AML-193 (cell line): ENCODE data around the gene ELAVL1.
"Not testable (repeated sequence)": the region's sequence is repeated elsewhere in the genome, so short reads cannot be mapped to it uniquely, and the experiment has no call there.

ENCODE experiments used
- DNase-seq, 2 experiments: peaks; one replicate each; lab custom pipeline; 2025; lab: John Stamatoyannopoulos, UW

Gene ELAVL1

GRCh38 chr19:8005534-8006256, at the start of gene ELAVL1:
ELAVL1 (minus strand) TSS chr19:8005641; CDS start chr19:7991815, 13,826 bp downstream.
- peak; percentile 67 to 68 for DNase-seq

DNA sequence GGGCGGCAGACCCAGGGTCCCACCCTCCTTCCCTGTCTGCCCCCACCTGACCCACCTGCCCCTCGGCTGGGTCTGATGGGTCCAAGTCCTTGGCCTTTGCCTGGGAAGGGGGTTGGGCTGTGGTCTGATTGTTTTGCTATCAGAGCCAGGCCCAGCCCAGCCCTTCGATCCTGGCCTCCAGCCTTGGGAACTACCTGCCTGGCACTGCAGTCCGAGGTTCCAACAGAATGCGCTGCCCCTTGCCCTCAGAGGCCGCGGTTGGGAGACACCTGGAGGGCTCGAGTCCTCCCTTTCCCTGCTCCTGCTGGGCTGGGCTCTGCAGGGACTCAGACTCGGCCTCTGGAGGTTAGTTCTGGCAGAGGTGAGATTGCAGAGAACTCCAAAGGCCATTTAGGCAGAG, 48.7 kb upstream of the ELAVL1 start:
- DNase-seq = no peak

- DNase-seq = no peak
Measured at GRCh38 chr19:8052464-8052859, 47.0 kb upstream of the ELAVL1 start, which contains the start of gene CCL25. CCL25 (plus strand) TSS chr19:8052760; CDS start chr19:8053050, 290 bp downstream.

DNA sequence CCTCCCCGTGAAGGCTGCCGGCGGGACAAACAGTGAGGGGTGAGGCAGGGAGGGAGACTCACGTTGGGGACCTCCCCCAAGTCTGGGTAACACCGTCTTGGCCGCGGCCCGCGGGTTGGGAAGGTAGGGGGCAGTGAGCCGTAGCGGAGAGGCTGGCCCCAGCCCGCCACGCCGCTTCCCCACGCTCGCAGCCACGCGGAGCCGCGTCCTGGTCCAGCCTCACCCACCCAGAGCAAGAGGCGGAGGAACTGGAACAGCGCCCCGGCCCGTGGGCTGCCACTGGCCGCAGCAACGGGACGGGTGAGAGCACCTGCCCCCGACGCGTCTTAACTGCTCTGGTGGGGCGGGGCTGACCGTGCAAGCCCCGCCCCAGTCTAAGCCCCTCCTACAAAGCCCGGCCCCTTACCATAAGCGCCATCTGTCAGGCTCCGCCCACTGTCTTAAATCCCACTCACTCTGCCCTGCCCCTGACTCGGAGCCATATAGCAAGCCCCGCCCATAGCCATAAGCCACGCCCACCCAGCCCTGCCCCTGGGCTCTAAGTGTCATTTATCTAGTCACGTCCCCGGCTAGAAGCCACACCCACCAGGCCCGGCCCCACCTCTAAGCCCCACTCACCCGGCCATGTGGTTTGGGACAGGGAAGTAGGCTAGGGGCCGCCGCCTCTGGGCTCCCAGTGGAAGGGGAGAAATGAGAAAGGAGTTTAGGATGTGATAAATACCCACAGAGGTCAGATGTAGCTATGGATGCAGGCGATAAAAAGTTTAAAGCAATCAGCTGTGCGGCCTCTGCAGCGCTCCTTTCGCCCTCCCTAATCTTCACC, 45.0 kb upstream of the ELAVL1 start:
- DNase-seq = peak; percentile 92 to 93

GRCh38 chr19:8046569-8047165, 41.2 kb upstream of the ELAVL1 start:
- no peak for DNase-seq

DNA sequence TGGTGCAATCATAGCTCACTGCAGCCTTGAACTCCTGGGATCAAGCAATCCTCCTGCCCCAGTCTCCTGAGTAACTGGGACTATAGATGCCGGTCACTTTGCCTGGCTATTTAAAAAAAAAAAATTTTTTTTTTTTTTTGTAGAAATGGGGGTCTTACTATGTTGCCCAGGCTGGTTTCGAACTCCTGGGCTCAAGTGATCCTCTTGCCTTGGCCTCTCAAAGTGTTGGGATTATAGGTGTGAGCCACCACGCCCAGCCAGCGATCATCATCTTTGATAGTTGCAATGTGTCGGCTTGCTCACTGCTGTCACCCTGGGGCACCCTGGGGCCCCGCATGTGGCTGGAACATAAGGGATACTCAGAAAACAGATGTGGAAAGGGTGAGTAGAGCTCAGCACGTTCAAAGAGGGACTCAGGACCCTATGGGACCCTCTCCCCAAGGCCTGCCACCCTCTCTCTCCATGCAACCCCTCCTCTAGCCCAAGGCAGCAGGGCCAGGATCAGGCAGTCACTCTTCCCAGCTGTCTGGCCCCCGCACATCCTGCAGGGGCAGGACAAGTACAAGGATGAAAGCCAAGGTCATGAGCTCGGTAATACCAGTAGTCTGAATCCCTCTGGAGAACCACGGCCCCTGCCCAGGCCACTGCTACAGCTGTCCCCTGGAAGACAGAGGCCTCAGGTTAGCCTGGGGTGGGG, 40.6 kb upstream of the ELAVL1 start:
- DNase-seq = no peak

DNA sequence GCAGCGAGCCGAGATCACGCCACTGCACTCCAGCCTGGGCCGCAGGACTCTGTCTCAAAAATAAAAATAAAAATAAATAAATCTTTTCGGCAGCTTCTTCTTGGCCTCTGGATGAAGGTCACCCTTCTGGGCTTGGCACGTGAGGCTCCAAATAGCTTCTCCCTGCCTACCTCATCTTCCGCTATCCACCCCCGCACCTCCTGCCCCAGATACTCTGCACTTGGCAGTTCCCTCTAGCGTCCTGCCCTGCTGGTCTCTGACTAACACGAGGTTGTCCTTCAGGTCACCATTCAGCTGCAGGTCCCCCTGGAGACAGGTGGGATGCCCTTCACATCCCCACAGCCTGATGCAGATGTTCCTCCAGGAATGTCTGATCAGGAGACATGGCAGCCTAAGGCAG, 38.6 kb upstream of the ELAVL1 start:
- DNase-seq = no peak

DNA sequence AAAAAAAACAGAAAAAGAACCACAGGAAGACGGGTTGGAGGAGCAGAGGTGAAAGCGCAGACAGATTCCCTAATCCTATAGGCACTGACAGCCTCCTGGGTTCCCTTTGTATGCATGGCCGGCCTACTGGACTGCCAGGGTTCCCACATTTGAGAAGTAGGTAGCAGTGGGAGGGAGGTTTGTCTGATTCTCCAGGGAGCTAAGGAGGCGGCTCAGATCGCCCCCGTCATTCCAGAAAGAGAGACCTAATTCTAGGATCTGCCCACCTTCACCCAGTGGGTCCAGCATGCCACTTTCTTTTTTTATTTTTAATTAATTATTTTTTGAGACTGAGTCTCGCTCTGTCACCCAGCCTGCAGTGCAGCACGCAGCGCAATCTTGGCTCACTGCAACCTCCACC, 37.5 kb upstream of the ELAVL1 start:
- DNase-seq = no peak

GRCh38 chr19:8041531-8041931, 36.1 kb upstream of the ELAVL1 start:
- no peak for DNase-seq

DNA sequence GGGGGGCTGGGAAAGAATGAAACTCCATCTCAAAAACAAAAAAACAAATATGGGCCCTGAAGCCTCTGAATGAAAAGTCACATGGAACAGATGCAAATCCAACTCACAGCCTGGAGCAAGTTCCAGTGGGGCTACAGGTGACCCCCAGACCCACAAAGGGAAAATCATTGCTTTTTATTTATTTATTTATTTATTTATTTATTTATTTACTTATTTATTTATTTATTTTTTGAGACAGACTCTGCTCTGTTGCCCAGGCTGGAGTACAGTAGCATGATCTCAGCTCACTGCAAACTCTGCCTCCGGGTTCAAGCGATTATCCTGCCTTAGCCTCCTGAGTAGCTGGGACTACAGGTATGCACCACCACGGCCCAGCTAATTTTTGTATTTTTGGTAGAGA, 33.8 kb upstream of the ELAVL1 start:
- DNase-seq = no peak

GRCh38 chr19:8038815-8039214, 33.4 kb upstream of the ELAVL1 start:
- no peak for DNase-seq

GRCh38 chr19:8036434-8037099, 31.1 kb upstream of the ELAVL1 start:
- DNase-seq = no peak

DNA sequence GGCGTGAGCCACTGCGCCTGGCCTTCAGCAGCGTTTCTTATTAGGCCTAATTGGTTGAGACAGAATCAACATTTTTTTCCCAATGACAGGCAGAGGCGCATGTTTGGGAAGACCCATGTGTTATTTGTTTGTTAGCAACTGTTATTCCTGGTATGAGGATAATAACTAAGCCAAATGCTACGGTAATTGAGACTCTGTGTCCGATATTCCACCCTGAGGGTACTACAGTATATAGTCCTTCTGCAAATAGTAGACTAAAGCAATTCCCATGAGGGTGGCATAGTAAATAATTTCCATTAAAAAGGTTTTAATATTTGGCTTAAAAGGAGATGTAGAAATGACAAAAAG, 28.7 kb upstream of the ELAVL1 start:
- DNase-seq = no peak

DNA sequence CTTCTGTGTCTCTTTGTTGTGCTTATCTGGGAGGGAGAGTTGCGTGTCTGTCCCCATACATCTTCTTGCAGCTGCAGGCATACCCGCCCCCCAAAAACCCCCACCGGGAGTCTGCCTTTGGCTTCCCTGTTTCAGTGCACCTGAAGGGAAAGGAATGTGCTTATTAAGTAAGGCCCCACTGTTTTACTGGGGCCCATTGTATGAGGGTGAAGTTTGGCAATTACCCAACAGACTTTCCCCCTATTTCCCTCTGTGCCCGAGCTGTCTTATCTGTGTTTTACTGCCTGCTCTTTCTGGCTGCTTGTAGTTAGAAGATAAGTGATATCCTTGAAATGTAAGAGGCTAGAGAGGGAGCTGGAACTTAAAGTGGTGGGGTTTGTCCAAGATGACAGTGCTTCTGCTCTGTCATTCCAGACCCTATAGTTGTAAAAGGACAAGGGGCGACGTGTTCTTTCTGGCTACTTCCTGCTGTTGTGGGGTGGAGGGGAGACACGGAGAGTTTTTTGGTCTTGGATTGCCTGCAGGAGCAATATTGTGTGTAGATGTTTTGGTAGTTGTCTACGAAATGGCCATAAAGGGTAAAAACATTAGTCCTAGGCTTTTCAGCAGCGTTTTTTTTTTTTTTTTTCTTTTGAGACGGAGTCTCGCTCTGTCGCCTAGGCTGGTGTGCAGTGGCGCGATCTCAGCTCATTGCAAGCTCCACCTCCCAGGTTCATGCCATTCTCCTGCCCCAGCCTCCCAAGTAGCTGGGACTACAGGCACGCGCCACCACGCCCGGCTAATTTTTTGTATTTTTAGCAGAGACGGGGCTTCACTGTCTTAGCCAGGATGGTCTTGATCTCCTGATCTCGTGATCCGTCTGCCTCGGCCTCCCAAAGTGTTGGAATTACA, 28.1 kb upstream of the ELAVL1 start:
- not testable (repeated sequence) for DNase-seq

GRCh38 chr19:8030960-8031359, 25.5 kb upstream of the ELAVL1 start:
- DNase-seq = no peak

DNA sequence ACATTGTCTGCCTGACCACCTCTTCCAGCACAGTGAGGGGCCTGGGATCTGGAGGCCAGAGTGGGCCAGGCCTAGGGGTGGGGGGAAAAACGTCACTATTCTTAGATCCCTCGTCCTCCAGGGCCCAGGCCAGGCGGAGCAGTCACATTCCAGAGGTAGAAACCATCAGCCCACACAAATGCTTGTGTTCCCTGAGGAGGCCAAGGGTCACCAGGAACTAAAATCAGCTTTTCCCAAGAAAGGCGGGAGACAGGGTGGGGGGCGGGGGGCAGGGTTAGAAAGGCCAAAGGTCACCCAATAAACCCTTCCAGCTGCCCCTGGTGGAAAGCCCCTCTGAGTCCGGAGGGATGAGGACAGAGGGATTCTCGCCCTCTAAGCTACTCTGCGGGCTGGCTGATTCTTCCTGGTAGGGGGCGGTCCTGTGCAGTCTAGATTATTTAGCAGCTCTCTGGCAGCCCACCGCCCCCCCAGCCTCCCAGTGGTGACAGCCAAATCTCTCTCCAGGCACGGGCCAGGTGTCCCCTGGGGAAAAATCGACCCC, 23.6 kb upstream of the ELAVL1 start:
- DNase-seq = no peak

GRCh38 chr19:8025316-8025715, 19.9 kb upstream of the ELAVL1 start:
- DNase-seq = no peak

DNA sequence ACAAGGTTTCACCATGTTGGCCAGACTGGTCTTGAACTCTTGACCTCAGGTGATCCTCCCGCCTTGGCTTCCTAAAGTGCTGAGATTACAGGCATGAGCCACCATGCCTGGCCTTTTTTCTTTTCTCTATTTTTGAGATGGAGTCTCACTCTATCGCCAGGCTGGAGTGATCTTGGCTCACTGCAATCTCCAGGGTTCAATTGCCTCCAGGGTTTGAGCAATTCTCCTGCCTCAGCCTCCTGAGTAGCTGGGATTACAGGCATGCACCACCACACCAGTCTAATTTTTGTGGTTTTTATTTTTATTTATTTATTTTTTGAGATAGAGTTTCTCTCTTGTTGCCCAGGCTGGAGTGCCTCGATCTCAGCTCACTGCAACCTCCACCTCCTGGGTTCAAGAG, 18.8 kb upstream of the ELAVL1 start:
- DNase-seq = not testable (repeated sequence)

GRCh38 chr19:8023371-8023770, 17.9 kb upstream of the ELAVL1 start:
- no peak for DNase-seq

DNA sequence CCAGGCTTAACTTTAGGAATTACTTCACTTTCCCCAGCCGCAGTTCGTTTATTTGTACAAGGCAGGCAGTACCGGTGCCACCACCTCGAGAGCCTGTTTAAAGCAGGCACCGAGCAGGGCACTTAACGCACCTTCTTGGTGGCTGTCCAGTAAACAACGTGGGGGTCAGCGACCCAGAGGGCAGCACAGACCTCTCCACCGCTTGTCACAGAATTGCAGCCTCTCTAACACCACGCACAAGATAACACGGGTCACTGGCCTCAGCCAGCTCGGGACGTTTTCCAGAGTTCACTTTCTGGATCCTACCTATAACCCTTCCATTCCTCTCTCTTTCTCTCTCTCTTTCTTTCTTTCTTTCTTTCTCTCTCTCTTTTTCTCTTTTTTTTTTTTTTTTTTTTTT, 16.8 kb upstream of the ELAVL1 start:
- no peak for DNase-seq

DNA sequence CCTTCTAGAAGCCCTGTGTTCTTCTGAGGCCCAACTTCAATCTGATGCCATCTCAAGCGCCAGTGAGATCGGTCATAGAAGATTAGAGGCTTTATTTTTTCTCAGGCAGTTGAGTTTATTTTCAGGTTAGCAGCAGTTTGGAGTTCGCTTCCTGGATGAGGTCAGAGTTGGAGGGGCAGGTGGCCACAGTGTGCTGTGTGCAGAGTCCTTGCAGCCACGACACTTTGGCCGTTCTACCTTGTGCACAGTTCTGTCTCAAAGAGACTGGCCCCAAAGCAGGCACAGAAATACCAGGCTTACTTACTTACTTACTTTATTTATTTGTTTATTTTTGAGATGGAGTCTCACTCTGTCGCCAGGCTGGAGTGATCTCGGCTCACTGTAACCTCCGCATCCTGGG, 15.9 kb upstream of the ELAVL1 start:
- DNase-seq = no peak
